ENCODE measurements around the gene SLIT1.

The SLIT1 gene

DNA sequence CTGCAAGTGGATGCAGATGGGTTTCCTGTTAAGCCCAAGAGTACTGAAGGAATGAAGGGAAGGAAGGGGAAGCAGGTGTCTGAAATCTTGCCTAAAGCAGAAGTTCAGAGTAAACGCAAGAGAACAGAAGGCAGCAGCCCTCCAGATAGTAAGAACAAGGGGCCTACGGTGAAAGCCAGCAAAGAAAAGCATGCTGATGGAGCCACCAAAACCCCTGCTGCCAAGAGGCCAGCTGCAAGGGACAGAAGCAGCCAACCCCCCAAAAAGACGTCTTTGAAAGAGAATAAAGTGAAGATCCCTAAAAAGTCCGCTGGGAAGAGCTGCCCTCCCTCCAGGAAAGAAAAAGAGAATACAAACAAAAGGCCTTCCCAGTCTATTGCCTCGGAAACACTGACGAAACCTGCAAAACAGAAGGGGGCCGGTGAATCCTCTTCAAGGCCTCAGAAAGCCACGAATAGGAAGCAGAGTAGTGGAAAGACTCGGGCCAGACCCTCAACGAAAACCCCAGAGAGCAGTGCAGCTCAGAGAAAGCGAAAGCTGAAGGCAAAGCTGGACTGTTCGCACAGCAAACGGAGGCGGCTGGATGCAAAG lies 201.1 kb downstream of the SLIT1 start:
- Histone ChIP-seq H3K27me3 (ENCODE audit: control insufficient read depth, insufficient read depth, low read length) (no peaks in the 10 kb centered on the region), H3K9ac (ENCODE audit: low read depth, low read length) (no peak overlapping the region), H3K9me3 (replicated peaks; ENCODE audit: low read length) (no peaks in the 10 kb centered on the region), H3K4me3 (ENCODE audit: low read length) (no peak overlapping the region), H3K4me2 (ENCODE audit: low read length) (no peak overlapping the region), H3K4me1 (ENCODE audit: control insufficient read depth, insufficient read depth, low read length) (no peaks in the 10 kb centered on the region), H3K36me3 (ENCODE audit: insufficient read depth, low read length) (peaks cover 29% of the 10 kb centered on the region)

DNA sequence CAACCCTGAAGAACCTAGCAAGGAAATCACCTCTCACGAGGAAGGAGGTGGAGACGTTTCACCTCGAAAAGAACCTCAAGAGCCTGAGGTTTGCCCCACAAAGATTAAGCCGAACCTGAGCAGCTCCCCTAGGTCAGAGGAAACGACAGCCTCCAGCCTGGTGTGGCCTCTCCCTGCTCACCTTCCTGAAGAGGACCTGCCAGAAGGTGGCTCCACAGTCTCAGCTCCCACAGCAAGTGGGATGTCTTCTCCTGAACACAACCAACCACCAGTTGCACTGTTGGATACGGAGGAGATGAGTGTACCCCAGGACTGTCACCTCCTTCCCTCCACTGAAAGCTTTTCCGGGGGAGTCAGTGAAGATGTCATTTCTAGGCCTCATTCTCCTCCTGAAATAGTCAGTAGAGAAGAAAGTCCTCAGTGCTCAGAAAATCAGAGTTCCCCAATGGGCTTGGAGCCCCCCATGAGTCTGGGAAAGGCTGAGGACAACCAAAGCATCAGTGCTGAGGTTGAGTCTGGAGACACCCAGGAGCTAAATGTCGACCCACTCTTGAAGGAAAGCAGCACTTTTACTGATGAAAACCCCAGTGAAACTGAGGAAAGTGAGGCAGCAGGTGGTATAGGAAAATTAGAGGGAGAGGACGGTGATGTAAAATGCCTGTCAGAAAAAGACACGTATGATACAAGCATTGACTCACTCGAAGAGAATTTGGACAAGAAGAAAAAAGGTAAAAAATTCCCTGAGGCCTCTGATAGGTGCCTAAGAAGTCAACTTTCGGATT lies 203.4 kb downstream of the SLIT1 start:
- no peak overlapping the region for H3K4me2 ChIP-seq (ENCODE audit: low read length)
- H3K4me1 ChIP-seq (ENCODE audit: control insufficient read depth, insufficient read depth, low read length): no peaks in the 10 kb centered on the region
- H3K9me3 ChIP-seq (replicated peaks; ENCODE audit: low read length): no peaks in the 10 kb centered on the region
- H3K4me3 ChIP-seq (ENCODE audit: low read length): no peak overlapping the region
- peaks cover 26% of the 10 kb centered on the region for H3K36me3 ChIP-seq (ENCODE audit: insufficient read depth, low read length)
- H3K27me3 ChIP-seq (ENCODE audit: control insufficient read depth, insufficient read depth, low read length): no peaks in the 10 kb centered on the region
- H3K9ac ChIP-seq (ENCODE audit: low read depth, low read length): no peak overlapping the region

DNA sequence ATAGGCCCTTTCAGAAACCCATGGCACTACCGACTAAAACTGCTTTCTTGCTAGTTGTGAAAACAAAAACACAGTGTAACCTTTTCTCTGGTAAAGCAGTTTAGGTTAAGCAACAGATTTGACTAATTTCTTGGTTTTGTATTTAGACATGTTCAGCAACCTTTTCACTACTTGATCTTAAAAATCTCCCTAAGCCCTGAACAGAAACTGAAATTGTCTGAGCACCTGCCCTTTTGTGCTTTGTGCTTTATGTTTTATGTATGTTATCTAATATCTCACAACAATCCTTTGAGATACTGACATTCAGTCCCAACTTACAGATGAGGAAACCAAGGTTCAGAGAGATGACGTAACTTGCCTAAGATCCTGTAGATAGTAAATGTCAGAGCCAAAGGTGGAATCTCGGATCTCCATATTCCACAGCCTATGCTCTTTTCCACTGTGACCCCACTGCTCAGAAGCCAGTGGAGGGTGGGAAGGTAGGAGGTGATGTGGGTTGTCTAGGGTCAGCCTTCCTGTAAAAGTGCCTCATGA lies 207.1 kb downstream of the SLIT1 start:
- Histone ChIP-seq H3K9me3 (replicated peaks; ENCODE audit: low read length) (no peaks in the 10 kb centered on the region), H3K9ac (ENCODE audit: low read depth, low read length) (no peak overlapping the region), H3K4me3 (ENCODE audit: low read length) (no peak overlapping the region), H3K4me2 (ENCODE audit: low read length) (no peak overlapping the region), H3K27me3 (ENCODE audit: control insufficient read depth, insufficient read depth, low read length) (no peaks in the 10 kb centered on the region), H3K36me3 (ENCODE audit: insufficient read depth, low read length) (peaks cover 26% of the 10 kb centered on the region), H3K4me1 (ENCODE audit: control insufficient read depth, insufficient read depth, low read length) (no peaks in the 10 kb centered on the region)

DNA sequence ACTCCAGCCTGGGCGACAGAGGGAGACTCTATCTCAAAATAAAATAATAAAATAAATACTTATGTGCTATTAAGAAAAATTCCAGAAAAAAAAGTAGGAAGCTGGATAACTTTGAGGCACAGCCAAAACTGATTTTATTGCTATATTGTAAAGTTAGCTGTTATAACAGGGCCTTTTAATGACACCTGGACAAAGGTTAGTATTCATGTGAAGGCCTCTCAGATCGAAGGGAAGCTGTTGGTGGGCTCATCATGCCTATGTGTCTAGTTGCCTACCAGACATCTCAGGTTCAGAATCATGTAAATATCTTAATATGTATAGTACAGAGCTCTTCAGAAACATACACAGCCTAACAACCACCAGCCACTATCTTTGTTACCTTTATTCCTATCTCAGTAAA lies 210.6 kb downstream of the SLIT1 start:
- Histone ChIP-seq H3K9ac (ENCODE audit: low read depth, low read length) (no peak overlapping the region), H3K9me3 (replicated peaks; ENCODE audit: low read length) (no peaks in the 10 kb centered on the region), H3K36me3 (ENCODE audit: insufficient read depth, low read length) (no peaks in the 10 kb centered on the region), H3K4me1 (ENCODE audit: control insufficient read depth, insufficient read depth, low read length) (no peaks in the 10 kb centered on the region), H3K4me2 (ENCODE audit: low read length) (no peak overlapping the region), H3K4me3 (ENCODE audit: low read length) (no peak overlapping the region), H3K27me3 (ENCODE audit: control insufficient read depth, insufficient read depth, low read length) (no peaks in the 10 kb centered on the region)

DNA sequence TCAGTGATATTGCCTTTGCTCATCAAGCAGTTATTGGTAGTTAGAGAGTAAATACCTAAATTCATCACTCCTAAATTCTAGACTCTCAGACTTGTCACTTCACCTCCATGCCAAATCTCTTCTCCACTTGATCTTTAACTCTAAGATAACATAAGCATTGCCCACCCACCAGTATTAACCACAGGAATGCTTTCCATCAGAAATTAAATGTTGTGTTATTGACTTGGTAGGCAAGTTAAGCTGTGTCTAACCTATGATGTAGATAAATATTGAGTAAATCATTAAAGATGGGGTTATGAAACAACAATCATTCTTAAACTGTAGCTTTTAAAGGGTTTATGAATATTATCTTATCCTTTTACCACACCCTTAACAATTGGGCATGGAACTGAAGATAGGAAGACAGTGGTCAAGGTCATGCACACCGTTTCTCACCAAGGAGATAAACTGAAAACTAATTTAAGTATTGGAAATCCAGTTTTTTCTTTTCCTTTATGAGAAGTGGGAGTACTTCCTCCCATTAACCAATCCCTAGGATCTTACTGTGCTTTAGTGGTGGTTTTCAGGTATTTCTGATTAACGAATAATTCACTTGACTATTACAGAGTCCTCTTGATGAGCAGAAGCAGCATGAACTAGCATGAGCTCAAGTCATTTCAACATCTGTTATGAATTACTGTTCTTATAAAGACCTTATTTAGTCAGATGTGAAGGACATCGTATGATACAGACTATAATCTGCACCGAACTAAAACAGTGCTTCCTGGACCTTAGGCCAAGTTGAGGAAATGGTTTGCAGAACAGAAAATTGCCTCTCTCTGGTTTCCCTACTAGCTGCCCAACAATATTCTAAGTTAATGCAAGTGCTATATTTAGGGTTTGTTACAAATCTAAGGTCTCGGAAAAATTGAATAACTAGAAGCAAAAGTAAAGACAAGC lies 211.7 kb downstream of the SLIT1 start:
- Histone ChIP-seq H3K9ac (ENCODE audit: low read depth, low read length) (no peak overlapping the region), H3K4me2 (ENCODE audit: low read length) (no peak overlapping the region), H3K9me3 (replicated peaks; ENCODE audit: low read length) (no peaks in the 10 kb centered on the region), H3K4me3 (ENCODE audit: low read length) (no peak overlapping the region), H3K4me1 (ENCODE audit: control insufficient read depth, insufficient read depth, low read length) (no peaks in the 10 kb centered on the region), H3K27me3 (ENCODE audit: control insufficient read depth, insufficient read depth, low read length) (no peaks in the 10 kb centered on the region), H3K36me3 (ENCODE audit: insufficient read depth, low read length) (no peaks in the 10 kb centered on the region)

DNA sequence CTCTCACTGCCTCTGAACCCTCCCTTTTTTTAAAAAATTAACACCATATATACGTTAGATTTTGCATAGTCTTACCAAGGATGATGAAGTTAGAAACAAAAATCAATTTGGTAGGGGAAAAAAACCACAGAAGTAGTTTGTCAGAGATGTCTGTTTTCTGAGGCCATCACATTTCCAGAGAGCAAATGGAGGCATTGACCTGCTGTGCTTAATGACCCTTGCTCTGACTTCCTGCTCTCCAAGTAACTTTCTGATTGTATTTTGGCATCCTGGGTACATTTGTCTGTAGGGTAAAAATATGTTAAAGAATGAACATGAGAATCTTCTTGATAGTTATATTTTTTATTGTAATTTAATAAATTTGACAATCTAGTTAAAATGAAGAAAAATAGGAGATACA lies 213.5 kb downstream of the SLIT1 start:
- Histone ChIP-seq H3K4me3 (ENCODE audit: low read length) (no peak overlapping the region), H3K36me3 (ENCODE audit: insufficient read depth, low read length) (no peaks in the 10 kb centered on the region), H3K4me1 (ENCODE audit: control insufficient read depth, insufficient read depth, low read length) (peaks cover 12% of the 10 kb centered on the region), H3K9ac (ENCODE audit: low read depth, low read length) (no peak overlapping the region), H3K27me3 (ENCODE audit: control insufficient read depth, insufficient read depth, low read length) (no peaks in the 10 kb centered on the region), H3K4me2 (ENCODE audit: low read length) (no peak overlapping the region), H3K9me3 (replicated peaks; ENCODE audit: low read length) (no peaks in the 10 kb centered on the region)

DNA sequence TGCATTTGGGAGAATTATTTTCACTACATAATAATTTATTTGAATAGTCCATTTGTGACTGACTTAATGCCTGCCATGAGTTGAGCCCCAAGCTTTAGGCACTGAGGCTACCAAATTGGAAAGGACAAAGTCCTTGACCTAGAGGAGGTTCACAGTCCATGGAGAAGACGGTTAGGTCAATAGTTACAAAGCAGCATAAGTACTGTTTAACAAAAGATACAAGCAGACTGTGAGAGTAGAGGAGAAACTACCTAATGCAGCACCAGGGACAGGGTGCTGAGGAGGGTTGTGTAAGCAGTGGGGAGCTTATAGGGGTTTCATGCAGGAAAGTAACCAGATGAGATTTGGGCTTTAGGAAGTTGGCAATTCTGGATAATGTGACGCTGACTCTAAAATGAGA lies 214.4 kb downstream of the SLIT1 start:
- Histone ChIP-seq H3K27me3 (ENCODE audit: control insufficient read depth, insufficient read depth, low read length) (no peaks in the 10 kb centered on the region), H3K4me3 (ENCODE audit: low read length) (no peak overlapping the region), H3K9ac (ENCODE audit: low read depth, low read length) (no peak overlapping the region), H3K4me2 (ENCODE audit: low read length) (no peak overlapping the region), H3K36me3 (ENCODE audit: insufficient read depth, low read length) (no peaks in the 10 kb centered on the region), H3K9me3 (replicated peaks; ENCODE audit: low read length) (no peaks in the 10 kb centered on the region), H3K4me1 (ENCODE audit: control insufficient read depth, insufficient read depth, low read length) (peaks cover 19% of the 10 kb centered on the region)

DNA sequence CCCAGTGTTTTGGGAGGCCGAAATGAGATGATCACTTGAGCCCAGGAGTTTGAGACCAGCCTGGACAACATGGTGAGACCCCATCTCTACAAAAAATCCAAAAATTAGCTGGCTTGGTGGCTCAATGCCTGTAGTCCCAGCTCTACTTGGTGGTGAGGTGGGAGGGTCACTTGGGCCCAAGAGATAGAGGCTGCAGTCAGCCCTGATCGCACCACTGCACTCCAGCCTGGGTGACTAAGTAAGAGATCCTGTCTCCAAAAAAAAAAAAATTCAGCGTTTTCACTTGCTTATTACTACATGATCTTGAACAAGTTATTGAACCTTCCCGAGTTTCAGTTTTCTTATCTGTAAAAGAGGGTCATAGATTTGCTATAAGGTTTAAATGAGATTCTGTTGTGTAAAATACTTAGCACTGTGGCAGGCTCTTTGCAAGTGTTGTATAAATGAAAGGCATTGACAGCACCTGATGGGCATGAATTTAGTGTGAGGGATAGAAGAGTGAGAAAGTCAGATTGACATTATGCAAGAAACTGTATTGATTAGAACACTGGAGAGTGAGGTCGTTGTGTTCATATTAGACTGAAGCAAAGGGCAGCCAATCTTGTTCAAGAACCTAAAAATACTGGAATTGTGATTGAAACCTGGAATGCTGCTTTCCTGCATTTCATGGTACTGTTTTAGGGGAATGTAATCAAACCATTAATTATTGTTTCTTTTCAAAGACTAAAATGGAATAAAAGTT lies 216.9 kb downstream of the SLIT1 start:
- Histone ChIP-seq H3K9ac (ENCODE audit: low read depth, low read length) (no peak overlapping the region), H3K4me2 (ENCODE audit: low read length) (no peak overlapping the region), H3K4me3 (ENCODE audit: low read length) (no peak overlapping the region), H3K36me3 (ENCODE audit: insufficient read depth, low read length) (no peaks in the 10 kb centered on the region), H3K4me1 (ENCODE audit: control insufficient read depth, insufficient read depth, low read length) (peaks cover 19% of the 10 kb centered on the region), H3K9me3 (replicated peaks; ENCODE audit: low read length) (no peaks in the 10 kb centered on the region), H3K27me3 (ENCODE audit: control insufficient read depth, insufficient read depth, low read length) (no peaks in the 10 kb centered on the region)

DNA sequence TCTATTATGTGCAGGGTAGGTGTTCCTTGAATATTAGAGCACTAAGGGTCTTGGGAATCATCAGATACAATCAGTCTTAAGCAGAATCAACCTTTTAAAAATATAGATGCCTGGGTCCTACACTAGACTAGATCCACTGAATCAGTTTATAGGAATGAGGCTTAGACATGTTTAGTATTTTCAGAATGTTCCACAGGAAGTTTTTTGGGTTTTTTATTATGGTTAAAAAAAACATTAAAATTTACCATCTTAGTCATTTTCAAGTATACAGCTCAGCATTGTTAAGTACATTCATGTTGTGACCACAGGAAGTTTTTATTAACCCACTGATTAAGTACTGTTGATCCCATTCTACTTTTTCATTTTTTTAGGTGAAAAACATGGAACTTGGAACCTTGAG lies 217.9 kb downstream of the SLIT1 start:
- Histone ChIP-seq H3K9me3 (replicated peaks; ENCODE audit: low read length) (no peaks in the 10 kb centered on the region), H3K9ac (ENCODE audit: low read depth, low read length) (peak overlapping the region; percentile 13), H3K4me1 (ENCODE audit: control insufficient read depth, insufficient read depth, low read length) (peaks cover 22% of the 10 kb centered on the region), H3K27me3 (ENCODE audit: control insufficient read depth, insufficient read depth, low read length) (no peaks in the 10 kb centered on the region), H3K4me3 (ENCODE audit: low read length) (no peak overlapping the region), H3K36me3 (ENCODE audit: insufficient read depth, low read length) (peaks cover 5% of the 10 kb centered on the region), H3K4me2 (ENCODE audit: low read length) (peak overlapping the region; percentile 19)

DNA sequence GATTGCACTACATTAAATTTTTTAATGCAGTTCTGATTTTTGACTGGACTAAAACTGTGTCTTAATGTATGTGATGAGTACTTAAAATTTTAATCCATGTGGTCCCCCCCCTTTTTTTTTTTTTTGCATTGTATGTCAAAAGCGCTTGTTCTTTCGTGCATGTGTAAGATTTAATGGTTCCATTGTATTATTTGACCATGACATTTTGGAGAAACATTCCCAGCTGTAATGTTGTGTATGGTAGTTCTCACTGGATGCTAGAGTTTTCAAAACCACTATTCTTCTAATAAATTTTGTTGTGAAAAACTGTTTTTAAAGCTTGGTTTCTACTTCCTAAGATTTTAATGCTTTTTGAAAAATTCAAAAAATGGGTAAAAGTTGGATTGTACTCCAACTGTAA lies 221.6 kb downstream of the SLIT1 start:
- H3K36me3 ChIP-seq (ENCODE audit: insufficient read depth, low read length): peaks cover 5% of the 10 kb centered on the region
- H3K9ac ChIP-seq (ENCODE audit: low read depth, low read length): no peak overlapping the region
- no peak overlapping the region for H3K4me3 ChIP-seq (ENCODE audit: low read length)
- H3K4me2 ChIP-seq (ENCODE audit: low read length): no peak overlapping the region
- no peaks in the 10 kb centered on the region for H3K9me3 ChIP-seq (replicated peaks; ENCODE audit: low read length)
- H3K27me3 ChIP-seq (ENCODE audit: control insufficient read depth, insufficient read depth, low read length): no peaks in the 10 kb centered on the region
- peaks cover 41% of the 10 kb centered on the region for H3K4me1 ChIP-seq (ENCODE audit: control insufficient read depth, insufficient read depth, low read length)

DNA sequence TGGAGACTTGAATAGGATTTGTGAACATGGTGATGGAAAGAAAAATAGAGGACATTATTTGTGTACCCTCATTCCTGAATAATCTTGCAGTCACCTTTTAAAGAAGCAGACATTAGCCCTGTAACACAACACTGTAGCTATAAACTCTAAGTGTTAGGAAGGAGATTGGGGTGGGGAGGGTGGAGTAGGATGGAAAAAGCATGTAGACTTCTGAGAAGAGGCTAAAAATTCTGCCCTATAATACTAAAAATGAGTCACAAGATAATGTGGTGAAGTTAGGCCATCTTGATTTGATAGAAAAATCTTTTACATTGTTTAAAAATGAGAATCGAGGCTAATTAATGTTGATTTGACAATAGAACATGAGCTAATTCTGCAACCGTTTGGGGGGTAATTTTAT lies 224.9 kb downstream of the SLIT1 start:
- Histone ChIP-seq H3K4me2 (ENCODE audit: low read length) (no peak overlapping the region), H3K9me3 (replicated peaks; ENCODE audit: low read length) (no peaks in the 10 kb centered on the region), H3K36me3 (ENCODE audit: insufficient read depth, low read length) (peaks cover 7% of the 10 kb centered on the region), H3K9ac (ENCODE audit: low read depth, low read length) (no peak overlapping the region), H3K27me3 (ENCODE audit: control insufficient read depth, insufficient read depth, low read length) (no peaks in the 10 kb centered on the region), H3K4me1 (ENCODE audit: control insufficient read depth, insufficient read depth, low read length) (peaks cover 22% of the 10 kb centered on the region), H3K4me3 (ENCODE audit: low read length) (no peak overlapping the region)

Data from skeletal muscle satellite cell (primary cell).